HepG2 (cell line): ENCODE data around the gene ETFB. TPM values are rescaled to one million over a fixed set of nuclear protein-coding genes. Genes with fewer than 3 reads are reported as not detected.

Source experiments
- DZIP1 ChIP-seq: sonication (generic); formaldehyde crosslinking; IDR thresholded peaks from 2 replicates; pipeline ENCODE4 v1.5.0; 2020; ENCODE audit warnings: mild to moderate bottlenecking, missing genetic modification reagents
- KLF6 ChIP-seq: IDR thresholded peaks from 2 replicates; pipeline ENCODE4 v1.8.0; 2016; ENCODE audit warnings: missing biosample characterization, missing genetic modification reagents
- MED8 ChIP-seq: sonication (generic); formaldehyde crosslinking; IDR thresholded peaks from 2 replicates; pipeline ENCODE4 v1.8.1; 2023; ENCODE audit warnings: mild to moderate bottlenecking, missing genetic modification reagents; ENCODE audit not compliant: insufficient replicate concordance
- TAF15 ChIP-seq: fragments of 200-400 bp; formaldehyde crosslinking; IDR thresholded peaks from one replicate; pipeline ENCODE4 v1.6.1; 2018; ENCODE audit warnings: mild to moderate bottlenecking, low read depth, low read length; ENCODE audit not compliant: poor library complexity, severe bottlenecking
- ZFP41 ChIP-seq: sonication (generic); formaldehyde crosslinking; IDR thresholded peaks from 2 replicates; pipeline ENCODE4 v1.4.0; 2020; ENCODE audit warnings: mild to moderate bottlenecking, missing genetic modification reagents, borderline replicate concordance
- ZNF724P ChIP-seq: sonication (generic); formaldehyde crosslinking; IDR thresholded peaks from 2 replicates; pipeline ENCODE4 v1.8.0; 2022; ENCODE audit warnings: missing genetic modification reagents, borderline replicate concordance
- ZNF800 ChIP-seq: sonication (generic); formaldehyde crosslinking; IDR thresholded peaks from 2 replicates; pipeline ENCODE4 v1.4.0; 2020; ENCODE audit warnings: missing genetic modification reagents
- polyA plus RNA-seq, 8 experiments: library from polyadenylated mRNA; depleted of rRNA in 3 of 8; stranded (reverse) in 7 of 8; unstranded in 1 of 8; fragments of >200 nt; fragmentation: Illumina TruSeq in 4 of 8; extraction: Trizol in 4 of 8; gene quantifications; 2 replicates each; pipeline versions ENCODE4 v1.2.1 to v1.2.3, GENCODE V29; 2011 to 2016; ENCODE audit warnings: low read depth in 4 of 8, missing spikeins in 1 of 8, mixed read lengths in 1 of 8; ENCODE audit not compliant: insufficient read depth in 1 of 8
- total RNA-seq, 5 experiments: library from RNA; depleted of rRNA; stranded (reverse); fragments of >200 nt; fragmentation: Illumina TruSeq; extraction: Trizol; gene quantifications; 2 replicates each; pipeline ENCODE4 v1.2.3, GENCODE V29; 2016; ENCODE audit warnings: low read depth in 1 of 5
- TF ChIP-seq, protein P1 (sequence below): sonication (generic); formaldehyde crosslinking; IDR thresholded peaks from 2 replicates; pipeline ENCODE4 v1.4.0; 2020; ENCODE audit warnings: missing genetic modification reagents
- TF ChIP-seq, protein P2 (sequence below): sonication (generic); formaldehyde crosslinking; conservative IDR thresholded peaks from 2 replicates; pipeline ENCODE4 v1.4.0; 2020; ENCODE audit warnings: missing genetic modification reagents
- TF ChIP-seq, protein P3 (sequence below): sonication (generic); formaldehyde crosslinking; IDR thresholded peaks from 2 replicates; pipeline ENCODE4 v1.4.0; 2020; ENCODE audit warnings: missing genetic modification reagents, borderline replicate concordance

Gene ETFB
- total and polyA plus RNA-seq, 2 of the 13 experiments (the other 11 are each of a cell fraction or from before 2014, with no cell fraction given) = 678 to 1,314 TPM

DNA sequence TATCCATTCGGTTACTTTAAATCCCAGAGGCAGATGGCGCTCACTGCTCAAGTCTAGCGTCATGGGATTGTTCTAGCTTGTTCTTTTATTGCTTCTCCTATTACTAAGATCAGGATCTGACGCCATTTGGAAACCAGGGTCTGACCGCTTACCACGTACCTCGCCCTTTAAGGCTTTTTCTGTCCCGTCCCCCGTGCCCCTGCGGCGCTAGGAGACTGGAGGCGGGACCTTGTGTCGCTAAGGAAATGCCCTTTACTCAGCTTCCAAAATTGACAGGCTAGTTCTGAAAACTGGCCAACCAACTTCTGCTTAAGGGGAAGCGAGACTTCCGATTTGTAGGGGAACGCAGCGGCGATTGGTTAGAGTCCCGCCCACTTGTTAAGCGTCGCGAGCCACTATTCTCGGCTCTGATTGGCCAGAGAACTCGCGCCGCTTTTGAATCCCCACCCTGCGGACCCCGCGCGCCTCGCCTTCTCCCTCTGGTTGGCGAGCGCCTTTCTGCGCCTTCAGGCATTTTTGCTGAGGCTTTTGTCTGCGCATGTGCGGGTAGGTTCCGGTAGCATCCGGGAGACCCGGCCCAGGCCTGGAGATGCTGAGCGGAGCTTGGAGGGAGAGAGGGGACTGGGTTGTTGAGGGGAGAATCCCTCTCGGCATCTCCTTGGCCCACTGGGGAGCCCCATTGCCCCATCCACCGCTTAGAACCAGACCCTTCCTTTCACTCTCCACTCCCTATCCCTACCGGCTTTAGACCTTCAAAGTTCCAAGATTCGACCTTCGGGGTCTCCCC lies 28.1 kb upstream of the ETFB start (continued):
- no peak for TF ChIP-seq ZFP41 (CRISPR knock-in tag)
- TF ChIP-seq DZIP1 (CRISPR knock-in tag) = 0 out of 2 replicates have a peak, but pooled peaks have one; percentile 52
- TF ChIP-seq ZNF724P (CRISPR knock-in tag) = peak; percentile 79
- TF ChIP-seq TAF15 = no peak
- TF ChIP-seq, protein P1, sequence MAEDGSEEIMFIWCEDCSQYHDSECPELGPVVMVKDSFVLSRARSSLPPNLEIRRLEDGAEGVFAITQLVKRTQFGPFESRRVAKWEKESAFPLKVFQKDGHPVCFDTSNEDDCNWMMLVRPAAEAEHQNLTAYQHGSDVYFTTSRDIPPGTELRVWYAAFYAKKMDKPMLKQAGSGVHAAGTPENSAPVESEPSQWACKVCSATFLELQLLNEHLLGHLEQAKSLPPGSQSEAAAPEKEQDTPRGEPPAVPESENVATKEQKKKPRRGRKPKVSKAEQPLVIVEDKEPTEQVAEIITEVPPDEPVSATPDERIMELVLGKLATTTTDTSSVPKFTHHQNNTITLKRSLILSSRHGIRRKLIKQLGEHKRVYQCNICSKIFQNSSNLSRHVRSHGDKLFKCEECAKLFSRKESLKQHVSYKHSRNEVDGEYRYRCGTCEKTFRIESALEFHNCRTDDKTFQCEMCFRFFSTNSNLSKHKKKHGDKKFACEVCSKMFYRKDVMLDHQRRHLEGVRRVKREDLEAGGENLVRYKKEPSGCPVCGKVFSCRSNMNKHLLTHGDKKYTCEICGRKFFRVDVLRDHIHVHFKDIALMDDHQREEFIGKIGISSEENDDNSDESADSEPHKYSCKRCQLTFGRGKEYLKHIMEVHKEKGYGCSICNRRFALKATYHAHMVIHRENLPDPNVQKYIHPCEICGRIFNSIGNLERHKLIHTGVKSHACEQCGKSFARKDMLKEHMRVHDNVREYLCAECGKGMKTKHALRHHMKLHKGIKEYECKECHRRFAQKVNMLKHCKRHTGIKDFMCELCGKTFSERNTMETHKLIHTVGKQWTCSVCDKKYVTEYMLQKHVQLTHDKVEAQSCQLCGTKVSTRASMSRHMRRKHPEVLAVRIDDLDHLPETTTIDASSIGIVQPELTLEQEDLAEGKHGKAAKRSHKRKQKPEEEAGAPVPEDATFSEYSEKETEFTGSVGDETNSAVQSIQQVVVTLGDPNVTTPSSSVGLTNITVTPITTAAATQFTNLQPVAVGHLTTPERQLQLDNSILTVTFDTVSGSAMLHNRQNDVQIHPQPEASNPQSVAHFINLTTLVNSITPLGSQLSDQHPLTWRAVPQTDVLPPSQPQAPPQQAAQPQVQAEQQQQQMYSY (CRISPR knock-in tag) = 0 out of 2 replicates have a peak, but pooled peaks have one; percentile 19
- no peak; the same call in 1 of the 2 replicates for TF ChIP-seq KLF6
- no peak for TF ChIP-seq MED8
- no peak for TF ChIP-seq ZNF800 (CRISPR knock-in tag)
- TF ChIP-seq, protein P2, sequence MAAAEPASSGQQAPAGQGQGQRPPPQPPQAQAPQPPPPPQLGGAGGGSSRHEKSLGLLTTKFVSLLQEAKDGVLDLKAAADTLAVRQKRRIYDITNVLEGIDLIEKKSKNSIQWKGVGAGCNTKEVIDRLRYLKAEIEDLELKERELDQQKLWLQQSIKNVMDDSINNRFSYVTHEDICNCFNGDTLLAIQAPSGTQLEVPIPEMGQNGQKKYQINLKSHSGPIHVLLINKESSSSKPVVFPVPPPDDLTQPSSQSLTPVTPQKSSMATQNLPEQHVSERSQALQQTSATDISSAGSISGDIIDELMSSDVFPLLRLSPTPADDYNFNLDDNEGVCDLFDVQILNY (CRISPR knock-in tag) = peak; percentile 95
- TF ChIP-seq, protein P3, sequence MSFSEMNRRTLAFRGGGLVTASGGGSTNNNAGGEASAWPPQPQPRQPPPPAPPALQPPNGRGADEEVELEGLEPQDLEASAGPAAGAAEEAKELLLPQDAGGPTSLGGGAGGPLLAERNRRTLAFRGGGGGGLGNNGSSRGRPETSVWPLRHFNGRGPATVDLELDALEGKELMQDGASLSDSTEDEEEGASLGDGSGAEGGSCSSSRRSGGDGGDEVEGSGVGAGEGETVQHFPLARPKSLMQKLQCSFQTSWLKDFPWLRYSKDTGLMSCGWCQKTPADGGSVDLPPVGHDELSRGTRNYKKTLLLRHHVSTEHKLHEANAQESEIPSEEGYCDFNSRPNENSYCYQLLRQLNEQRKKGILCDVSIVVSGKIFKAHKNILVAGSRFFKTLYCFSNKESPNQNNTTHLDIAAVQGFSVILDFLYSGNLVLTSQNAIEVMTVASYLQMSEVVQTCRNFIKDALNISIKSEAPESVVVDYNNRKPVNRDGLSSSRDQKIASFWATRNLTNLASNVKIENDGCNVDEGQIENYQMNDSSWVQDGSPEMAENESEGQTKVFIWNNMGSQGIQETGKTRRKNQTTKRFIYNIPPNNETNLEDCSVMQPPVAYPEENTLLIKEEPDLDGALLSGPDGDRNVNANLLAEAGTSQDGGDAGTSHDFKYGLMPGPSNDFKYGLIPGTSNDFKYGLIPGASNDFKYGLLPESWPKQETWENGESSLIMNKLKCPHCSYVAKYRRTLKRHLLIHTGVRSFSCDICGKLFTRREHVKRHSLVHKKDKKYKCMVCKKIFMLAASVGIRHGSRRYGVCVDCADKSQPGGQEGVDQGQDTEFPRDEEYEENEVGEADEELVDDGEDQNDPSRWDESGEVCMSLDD (CRISPR knock-in tag) = no peak
